Transverse colon (tissue), 3 donors: Measurements from ENCODE around the gene ZNF319.

Experiments used
- POLR2A ChIP-seq: fragments of 450-650 bp; IDR thresholded peaks from one replicate; pipeline ENCODE4 v1.6.1; 2016; ENCODE audit warnings: antibody characterized with exemption, mild to moderate bottlenecking, moderate library complexity
- TF ChIP-seq, protein P1 (sequence below), 5 experiments: fragments of 200-600 bp in 3 of 5; fragments of 450-650 bp in 2 of 5; sonication (generic) in 3 of 5; IDR thresholded peaks; 1 replicate in 2 of 5; 2 replicates in 3 of 5; pipeline ENCODE4 v1.5.1; 2016 to 2017; ENCODE audit warnings: antibody characterized with exemption in 5 of 5, inconsistent platforms in 3 of 5, mild to moderate bottlenecking in 2 of 5, moderate library complexity in 1 of 5

DNA sequence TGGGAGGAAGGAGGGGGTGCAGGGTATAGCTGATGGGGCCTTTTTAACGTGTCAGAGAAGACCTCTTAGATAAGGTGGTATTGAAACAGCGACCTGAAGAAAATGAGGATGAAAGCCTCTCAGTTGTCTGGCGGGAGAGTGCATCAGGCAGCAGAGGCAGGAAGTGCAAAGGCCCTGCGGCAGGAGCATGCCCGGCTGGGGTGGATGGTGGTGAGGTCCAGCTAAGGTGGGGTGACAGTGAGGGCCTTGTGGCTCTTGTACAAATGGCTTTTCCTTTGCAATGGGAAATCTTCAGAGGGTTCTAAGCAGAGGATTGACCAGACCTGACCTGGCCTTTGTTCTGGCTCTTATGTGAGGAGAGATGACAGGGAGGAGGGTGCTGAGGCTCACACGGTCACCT lies 36.5 kb upstream of the ZNF319 start:
- TF ChIP-seq, protein P1, sequence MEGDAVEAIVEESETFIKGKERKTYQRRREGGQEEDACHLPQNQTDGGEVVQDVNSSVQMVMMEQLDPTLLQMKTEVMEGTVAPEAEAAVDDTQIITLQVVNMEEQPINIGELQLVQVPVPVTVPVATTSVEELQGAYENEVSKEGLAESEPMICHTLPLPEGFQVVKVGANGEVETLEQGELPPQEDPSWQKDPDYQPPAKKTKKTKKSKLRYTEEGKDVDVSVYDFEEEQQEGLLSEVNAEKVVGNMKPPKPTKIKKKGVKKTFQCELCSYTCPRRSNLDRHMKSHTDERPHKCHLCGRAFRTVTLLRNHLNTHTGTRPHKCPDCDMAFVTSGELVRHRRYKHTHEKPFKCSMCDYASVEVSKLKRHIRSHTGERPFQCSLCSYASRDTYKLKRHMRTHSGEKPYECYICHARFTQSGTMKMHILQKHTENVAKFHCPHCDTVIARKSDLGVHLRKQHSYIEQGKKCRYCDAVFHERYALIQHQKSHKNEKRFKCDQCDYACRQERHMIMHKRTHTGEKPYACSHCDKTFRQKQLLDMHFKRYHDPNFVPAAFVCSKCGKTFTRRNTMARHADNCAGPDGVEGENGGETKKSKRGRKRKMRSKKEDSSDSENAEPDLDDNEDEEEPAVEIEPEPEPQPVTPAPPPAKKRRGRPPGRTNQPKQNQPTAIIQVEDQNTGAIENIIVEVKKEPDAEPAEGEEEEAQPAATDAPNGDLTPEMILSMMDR (IDR thresholded peaks at IDR 0.05) = no peak
- TF ChIP-seq POLR2A = no peak
